Skeletal muscle tissue (tissue), 4 donors: Measurements from ENCODE around the gene CAPN14. TPM values are rescaled to one million over a fixed set of nuclear protein-coding genes. Genes with fewer than 3 reads are reported as not detected.

Experiments
- H3K27ac ChIP-seq: one replicate; pipeline ENCODE4 v1.7.0; 2013; ENCODE audit warnings: mild to moderate bottlenecking, low read depth, low read length, inconsistent platforms
- H3K27me3 ChIP-seq, 3 donors: one replicate each; pipeline ENCODE4 v1.7.0; 2013; ENCODE audit warnings: low read length in 3 of 3; ENCODE audit not compliant: control insufficient read depth in 3 of 3, insufficient read depth in 3 of 3
- H3K36me3 ChIP-seq, 3 donors: one replicate each; pipeline ENCODE4 v1.7.0; 2013; ENCODE audit warnings: low read length in 3 of 3; ENCODE audit not compliant: control insufficient read depth in 3 of 3, insufficient read depth in 3 of 3
- H3K4me1 ChIP-seq, 3 donors: one replicate each; pipeline ENCODE4 v1.7.0; 2013; ENCODE audit warnings: low read length in 3 of 3, mild to moderate bottlenecking in 3 of 3; ENCODE audit not compliant: control insufficient read depth in 3 of 3, insufficient read depth in 3 of 3
- H3K4me3 ChIP-seq, 3 donors: one replicate each; pipeline ENCODE4 v1.7.0; 2013; ENCODE audit warnings: low read length in 3 of 3
- H3K9ac ChIP-seq, 3 donors: one replicate each; pipeline ENCODE4 v1.7.0; 2013; ENCODE audit warnings: low read length in 3 of 3, mild to moderate bottlenecking in 3 of 3, moderate library complexity in 2 of 3, low read depth in 1 of 3
- H3K9me3 ChIP-seq, 3 donors: one replicate each; pipeline ENCODE4 v1.7.0; 2013; ENCODE audit warnings: low read length in 3 of 3; ENCODE audit not compliant: control insufficient read depth in 3 of 3
- total RNA-seq: library from RNA; depleted of rRNA; stranded (reverse); fragments of >200 nt; gene quantifications from one replicate; pipeline ENCODE4 v1.2.3, GENCODE V29; 2014
- donor health status: Osteomylitis.

The CAPN14 gene
- total RNA-seq, 1 donor from 2014 or later = not detected

DNA sequence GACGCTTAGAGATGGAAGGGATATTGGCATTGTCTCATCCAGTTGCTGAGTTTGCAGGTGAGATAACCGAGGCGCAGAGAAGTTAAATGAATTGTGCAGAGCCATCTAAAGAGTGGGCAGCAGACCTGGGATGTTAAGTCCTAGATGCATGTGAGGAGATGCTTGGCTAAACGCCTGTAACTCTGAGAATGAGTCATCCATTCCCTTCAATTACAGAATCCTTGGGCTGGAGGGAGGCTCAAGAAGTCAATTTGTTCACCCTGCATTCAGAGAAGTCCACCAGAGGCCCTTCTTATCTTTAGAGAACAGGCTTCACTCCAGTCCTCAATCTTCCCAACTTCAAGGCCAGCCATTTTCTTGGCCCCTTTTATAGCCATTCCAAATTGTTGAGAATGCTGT, 18.2 kb upstream of the CAPN14 start:
- no peak overlapping the region for H3K4me3 ChIP-seq
- H3K27me3 ChIP-seq = no peaks in the 10 kb centered on the region
- H3K4me1 ChIP-seq = peaks cover 25 to 37% (median 30%) of the 10 kb centered on the region in 3 donors
- H3K36me3 ChIP-seq = no peaks in the 10 kb centered on the region
- H3K9me3 ChIP-seq = no peaks in the 10 kb centered on the region
- no peak overlapping the region for H3K27ac ChIP-seq
- no peak overlapping the region for H3K9ac ChIP-seq

DNA sequence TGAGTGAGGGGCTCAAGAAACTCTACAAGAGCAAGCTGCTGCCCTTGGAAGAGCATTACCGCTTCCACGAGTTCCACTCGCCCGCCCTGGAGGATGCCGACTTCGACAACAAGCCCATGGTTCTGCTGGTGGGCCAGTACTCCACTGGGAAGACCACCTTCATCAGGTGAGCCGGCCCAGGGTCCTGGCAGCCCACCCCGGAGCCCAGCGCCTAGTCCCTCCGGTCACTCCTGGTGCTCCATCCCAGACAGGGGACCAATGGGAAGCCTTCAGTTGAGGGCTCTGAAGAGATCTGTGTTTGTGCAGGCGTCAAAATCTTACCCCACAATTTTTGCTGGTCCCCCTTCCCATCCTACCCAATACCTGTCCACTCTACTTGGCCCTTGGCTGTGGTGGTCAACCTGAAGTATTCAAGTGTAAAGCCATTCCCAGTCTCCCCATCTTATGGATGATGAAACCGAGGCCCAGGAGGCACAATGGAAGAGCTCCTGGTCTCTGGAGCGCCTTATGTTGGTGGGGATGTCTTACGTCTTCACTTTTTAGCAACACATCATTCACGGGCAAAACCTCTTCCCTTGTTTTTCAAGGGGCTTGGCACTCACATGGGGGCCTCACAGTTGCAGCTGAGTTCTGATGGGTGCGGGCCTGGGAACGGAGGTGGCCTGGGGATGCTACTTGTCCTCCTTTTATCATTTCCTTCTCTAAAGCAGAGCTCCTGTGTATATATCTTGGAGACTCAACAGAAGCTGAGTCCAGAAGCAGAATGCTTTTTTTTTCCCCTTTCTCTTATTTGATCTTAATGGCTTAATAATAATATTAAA, 17.6 kb upstream of the CAPN14 start:
- peaks cover 18 to 30% (median 24%) of the 10 kb centered on the region in 3 donors for H3K4me1 ChIP-seq
- H3K36me3 ChIP-seq = no peaks in the 10 kb centered on the region
- peak overlapping the region in 1 of 3 donors; percentile 75 for H3K9ac ChIP-seq
- H3K27ac ChIP-seq = no peak overlapping the region
- H3K4me3 ChIP-seq = peak overlapping the region; percentile 74 to 77 (median 76)
- H3K27me3 ChIP-seq = no peaks in the 10 kb centered on the region
- no peaks in the 10 kb centered on the region for H3K9me3 ChIP-seq

DNA sequence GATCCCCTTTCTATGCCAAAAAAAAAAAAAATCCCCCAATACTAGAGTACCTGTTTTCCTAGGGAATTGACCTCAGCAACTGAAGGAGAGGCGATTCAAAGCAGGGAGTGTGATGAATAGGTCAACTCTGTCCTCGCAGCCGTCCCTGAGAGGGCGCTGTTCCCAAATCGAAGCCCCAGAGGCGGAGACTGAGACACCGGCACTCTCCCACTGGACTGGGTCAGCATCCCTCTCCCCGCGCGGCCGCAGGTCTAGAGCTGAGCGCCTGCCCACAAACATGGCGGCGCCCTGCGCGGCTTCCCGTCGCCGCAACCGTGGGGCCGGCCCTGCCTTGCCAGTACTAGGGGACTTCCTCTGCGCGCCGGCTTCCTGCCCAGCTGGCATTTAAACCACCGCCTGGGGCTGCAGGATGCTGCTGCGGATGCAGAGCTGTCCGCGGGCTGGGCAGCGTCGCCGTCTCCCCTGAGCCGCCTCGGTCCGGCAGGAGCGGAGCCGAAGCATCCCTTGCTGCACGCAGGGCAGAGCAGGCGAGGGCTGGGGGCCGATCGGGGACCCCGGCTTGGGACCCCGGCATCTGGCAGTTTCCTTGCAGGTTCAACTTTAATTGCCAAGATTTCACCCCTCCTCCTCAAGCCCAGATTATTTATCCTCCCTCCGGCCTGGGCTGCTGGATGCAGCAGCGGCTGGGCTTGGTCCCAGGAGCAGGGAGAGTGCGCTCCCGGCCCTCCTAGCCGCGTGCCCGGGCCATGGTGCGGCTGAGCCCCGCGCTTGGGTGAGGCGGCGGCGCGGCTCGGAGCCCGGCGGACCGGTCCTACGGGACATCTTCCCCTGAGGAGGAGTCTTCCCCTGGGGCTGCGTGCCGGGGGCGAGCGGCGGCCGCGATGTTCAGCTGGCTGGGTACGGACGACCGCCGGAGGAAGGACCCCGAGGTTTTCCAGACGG, 16.7 kb upstream of the CAPN14 start, which contains the start of gene EHD3:
EHD3 (plus strand) TSS at position 412 of the 942 bp plus-strand sequence; CDS start at position 882, 470 bp downstream.
- Histone ChIP-seq H3K36me3 (no peaks in the 10 kb centered on the region), H3K27me3 (no peaks in the 10 kb centered on the region), H3K9ac (peak within 1 kb of the TSS; percentile 14 to 75 (median 66)), H3K27ac (no peak within 1 kb of the TSS), H3K4me1 (peaks cover 10 to 22% (median 15%) of the 10 kb centered on the region in 3 donors), H3K4me3 (peak within 1 kb of the TSS; percentile 74 to 77 (median 76)), H3K9me3 (no peaks in the 10 kb centered on the region)

DNA sequence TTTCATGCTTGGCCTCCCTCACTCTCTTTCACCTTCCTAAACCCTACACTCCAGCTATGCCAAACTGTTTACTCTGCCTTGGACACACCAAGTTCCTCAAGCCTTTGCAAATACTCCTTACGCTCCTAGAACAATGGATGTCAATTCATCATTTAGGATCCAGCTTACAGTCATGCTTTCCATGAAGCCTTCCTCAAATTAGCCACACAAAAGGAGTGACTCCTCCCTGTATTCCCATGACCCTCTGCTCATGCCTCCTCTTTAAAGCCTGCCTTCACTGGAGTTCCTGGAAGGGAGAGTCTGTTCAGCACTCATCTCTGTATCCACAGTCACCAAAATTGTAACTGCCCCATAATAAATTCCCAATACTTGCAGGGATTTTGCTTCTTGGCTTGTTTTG, 15.9 kb upstream of the CAPN14 start:
- Histone ChIP-seq H3K4me1 (peaks cover 2 to 14% (median 9%) of the 10 kb centered on the region in 3 donors), H3K27me3 (peaks cover 0 to 2% (median 0%) of the 10 kb centered on the region in 3 donors), H3K36me3 (no peaks in the 10 kb centered on the region), H3K9me3 (no peaks in the 10 kb centered on the region), H3K9ac (no peak overlapping the region), H3K4me3 (no peak overlapping the region), H3K27ac (no peak overlapping the region)

DNA sequence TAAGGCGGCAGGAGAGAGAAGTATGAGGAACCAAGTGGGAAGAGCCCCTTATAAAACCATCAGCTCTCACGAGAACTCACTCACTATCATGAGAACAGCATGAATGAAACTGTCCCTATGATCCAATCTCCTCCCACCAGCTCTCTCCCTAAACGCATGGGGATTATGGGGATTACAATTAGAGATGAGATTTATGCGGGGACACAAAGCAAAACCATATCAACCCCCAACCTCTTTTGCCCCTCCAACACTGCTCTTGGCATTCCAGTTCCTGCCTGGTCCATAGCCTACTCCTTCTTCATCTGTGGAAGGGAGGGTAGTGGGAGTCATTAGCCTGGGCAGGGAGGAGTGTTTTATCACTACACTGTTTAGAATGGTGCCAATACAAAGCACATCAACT, 15.3 kb upstream of the CAPN14 start:
- Histone ChIP-seq H3K4me3 (no peak overlapping the region), H3K36me3 (no peaks in the 10 kb centered on the region), H3K9me3 (no peaks in the 10 kb centered on the region), H3K27me3 (peaks cover 0 to 5% (median 4%) of the 10 kb centered on the region in 3 donors), H3K9ac (no peak overlapping the region), H3K4me1 (peaks cover 0 to 11% (median 9%) of the 10 kb centered on the region in 3 donors), H3K27ac (no peak overlapping the region)

DNA sequence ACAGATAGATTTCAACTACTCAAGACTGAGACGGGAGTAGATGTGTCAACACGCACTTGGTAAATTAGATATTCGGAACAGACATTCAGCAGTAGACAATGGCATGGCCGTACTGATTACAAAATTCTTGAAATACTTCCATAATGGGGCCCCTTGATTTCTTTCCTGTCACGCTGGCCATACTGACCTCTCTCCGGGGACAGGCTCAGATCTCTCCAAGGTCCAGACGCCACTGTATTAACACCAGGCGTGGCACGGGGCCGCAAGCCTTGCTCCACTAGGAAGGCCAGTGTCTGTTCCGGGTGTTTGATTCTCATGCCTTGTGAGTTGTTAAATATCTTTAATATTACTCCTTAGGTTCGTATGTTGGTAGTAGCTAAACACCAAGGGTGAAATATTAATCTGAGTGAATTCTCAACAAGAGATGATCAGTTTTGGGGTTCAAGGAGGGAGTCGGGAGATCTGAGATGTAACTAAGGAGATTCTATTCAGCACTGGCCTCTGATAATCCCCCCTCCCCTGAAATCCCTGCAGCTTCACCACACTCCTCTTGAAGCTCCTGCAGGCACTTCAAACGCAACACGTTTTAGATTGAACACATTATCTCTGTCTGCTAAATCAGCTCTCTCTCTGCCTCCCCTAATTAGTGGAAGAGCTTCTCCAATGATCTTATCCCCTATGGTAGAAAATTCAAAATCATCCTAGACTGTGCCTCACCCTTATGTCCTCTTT, 14.4 kb upstream of the CAPN14 start:
- no peak overlapping the region for H3K4me3 ChIP-seq
- no peaks in the 10 kb centered on the region for H3K9me3 ChIP-seq
- no peaks in the 10 kb centered on the region for H3K36me3 ChIP-seq
- no peak overlapping the region for H3K9ac ChIP-seq
- peaks cover 0 to 8% (median 4%) of the 10 kb centered on the region in 3 donors for H3K27me3 ChIP-seq
- peaks cover 0 to 11% (median 9%) of the 10 kb centered on the region in 3 donors for H3K4me1 ChIP-seq
- H3K27ac ChIP-seq = no peak overlapping the region

DNA sequence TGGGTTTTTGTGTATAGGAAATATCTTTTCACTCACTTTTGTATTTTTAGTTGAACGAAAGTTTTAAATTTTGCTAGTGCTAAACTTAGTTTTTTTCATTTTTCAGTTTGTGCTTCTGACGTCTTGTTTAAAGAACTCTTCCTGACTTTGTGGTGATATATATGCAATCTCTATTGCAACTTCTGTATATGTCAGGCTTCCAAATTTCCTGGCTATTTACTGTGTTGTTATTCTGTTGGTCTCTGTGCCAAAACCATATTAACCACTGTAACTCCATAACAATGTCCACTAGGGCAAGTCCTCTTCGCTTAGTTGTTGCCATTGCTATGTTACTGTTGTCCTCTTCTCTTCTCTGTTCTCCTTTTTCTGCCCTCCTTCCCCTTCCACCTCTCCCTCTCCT, 13.4 kb upstream of the CAPN14 start:
- H3K27me3 ChIP-seq = peaks cover 0 to 12% (median 6%) of the 10 kb centered on the region in 3 donors
- no peak overlapping the region for H3K27ac ChIP-seq

DNA sequence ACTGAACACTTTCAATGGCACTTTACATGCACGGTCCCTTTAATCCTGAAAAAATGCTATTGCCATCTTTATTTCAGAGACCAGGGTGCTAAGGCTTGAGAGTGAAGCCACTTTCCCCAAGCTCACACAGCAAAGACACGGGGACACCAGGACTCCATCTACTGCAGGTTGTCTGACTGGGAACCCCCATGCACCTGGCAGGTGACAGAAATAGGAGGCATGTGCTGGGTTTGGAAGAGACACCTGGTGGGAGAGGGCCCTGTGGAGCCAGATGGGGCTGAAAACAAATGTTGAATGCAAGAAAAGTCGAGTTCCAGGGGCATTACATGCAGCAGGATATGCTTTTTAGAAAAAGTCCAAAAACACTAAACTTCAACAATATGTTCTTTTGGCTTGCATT, 11.4 kb upstream of the CAPN14 start:
- Histone ChIP-seq H3K4me1 (peaks cover 0 to 2% (median 0%) of the 10 kb centered on the region in 3 donors), H3K36me3 (no peaks in the 10 kb centered on the region), H3K27ac (no peak overlapping the region), H3K9me3 (no peaks in the 10 kb centered on the region), H3K4me3 (no peak overlapping the region), H3K9ac (no peak overlapping the region), H3K27me3 (peaks cover 0 to 12% (median 10%) of the 10 kb centered on the region in 3 donors)

More for the DNA sequence above, 13.4 kb upstream of the CAPN14 start:
- no peaks in the 10 kb centered on the region for H3K36me3 ChIP-seq
- peaks cover 0 to 11% (median 6%) of the 10 kb centered on the region in 3 donors for H3K4me1 ChIP-seq
- no peaks in the 10 kb centered on the region for H3K9me3 ChIP-seq
- H3K9ac ChIP-seq = no peak overlapping the region
- H3K4me3 ChIP-seq = no peak overlapping the region

DNA sequence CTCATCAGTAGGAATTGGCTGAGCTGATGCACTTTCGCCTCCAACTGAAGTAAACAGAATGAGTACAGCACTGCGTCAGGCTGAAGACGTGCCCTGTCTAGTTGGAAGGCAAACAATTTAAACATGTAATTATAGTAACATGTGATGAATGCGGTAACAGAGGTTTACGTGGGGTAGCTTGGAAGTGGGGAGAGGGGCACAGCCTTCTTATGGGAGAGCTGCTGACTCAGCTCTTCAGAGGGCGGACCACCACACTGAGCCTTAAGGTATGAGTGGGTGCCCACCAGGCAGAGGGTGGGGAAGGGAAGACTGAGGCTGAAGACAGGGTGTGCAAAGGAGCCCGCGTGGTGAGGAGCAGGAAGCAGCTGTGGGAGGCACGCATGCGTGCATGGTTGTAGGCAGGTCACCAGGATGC, 10.4 kb upstream of the CAPN14 start:
- Histone ChIP-seq H3K36me3 (no peaks in the 10 kb centered on the region), H3K27me3 (peaks cover 0 to 12% (median 10%) of the 10 kb centered on the region in 3 donors), H3K9me3 (no peaks in the 10 kb centered on the region), H3K4me1 (no peaks in the 10 kb centered on the region), H3K9ac (no peak overlapping the region), H3K27ac (no peak overlapping the region), H3K4me3 (no peak overlapping the region)
